ENCODE results near the gene ANKRD13B. TPM values are rescaled to one million over a fixed set of nuclear protein-coding genes. Genes with fewer than 3 reads are reported as not detected.

Gene ANKRD13B
- total RNA-seq, 1 donor from 2014 or later = 2.8 TPM

DNA sequence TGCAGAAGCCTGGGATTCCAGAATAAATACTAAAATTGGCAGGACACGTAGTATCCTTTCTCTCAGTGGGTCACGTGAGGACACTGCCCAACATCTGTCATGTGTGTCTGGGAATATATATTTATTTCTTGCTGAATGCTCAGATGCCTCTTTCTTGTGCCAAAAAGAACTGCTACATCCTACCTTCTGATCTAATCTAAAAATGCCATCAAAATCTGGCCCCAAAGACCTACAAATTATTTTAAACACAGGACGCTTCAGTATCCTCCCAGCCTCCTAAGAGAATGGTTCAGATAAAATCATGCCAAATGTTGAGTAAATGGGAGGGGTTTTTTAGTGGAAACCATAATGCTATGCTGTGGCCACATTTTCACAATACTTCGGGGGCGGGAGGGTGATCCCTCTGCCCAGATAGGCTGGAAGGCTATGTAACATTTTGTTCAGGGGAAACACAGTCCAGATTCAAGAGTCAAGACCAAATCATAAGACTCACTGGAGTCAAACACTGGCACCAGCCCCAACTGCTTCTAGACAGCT lies 52.7 kb downstream of the ANKRD13B start:
- H3K27ac Mint-ChIP-seq = no peak overlapping the region
- Histone ChIP-seq H3K27me3 (no peaks in the 10 kb centered on the region), H3K27ac (no peak overlapping the region), H3F3A (ENCODE audit: low read depth) (no peaks in the 10 kb centered on the region), H3K36me3 (no peaks in the 10 kb centered on the region), H3K4me2 (no peak overlapping the region), H4K20me1 (ENCODE audit: low read depth) (no peaks in the 10 kb centered on the region), H2AFZ (replicated peaks) (no peak overlapping the region), H3K79me2 (ENCODE audit: low read depth) (no peaks in the 10 kb centered on the region), H3K4me1 (peaks cover 8% of the 10 kb centered on the region), H3K9ac (no peak overlapping the region), H3K4me3 (no peak overlapping the region), H3K9me3 (ENCODE audit: low read depth) (no peaks in the 10 kb centered on the region)
- DNase-seq (ENCODE audit: low spot score) = no peak
- H3K9me3 Mint-ChIP-seq = no peaks in the 10 kb centered on the region
- H3K4me3 Mint-ChIP-seq = no peak overlapping the region
- TF ChIP-seq EZH2phosphoT487 (IDR thresholded peaks at IDR 0.05) (no peak), EZH2 (IDR thresholded peaks at IDR 0.05) (no peak)
- TF ChIP-seq, protein P1, sequence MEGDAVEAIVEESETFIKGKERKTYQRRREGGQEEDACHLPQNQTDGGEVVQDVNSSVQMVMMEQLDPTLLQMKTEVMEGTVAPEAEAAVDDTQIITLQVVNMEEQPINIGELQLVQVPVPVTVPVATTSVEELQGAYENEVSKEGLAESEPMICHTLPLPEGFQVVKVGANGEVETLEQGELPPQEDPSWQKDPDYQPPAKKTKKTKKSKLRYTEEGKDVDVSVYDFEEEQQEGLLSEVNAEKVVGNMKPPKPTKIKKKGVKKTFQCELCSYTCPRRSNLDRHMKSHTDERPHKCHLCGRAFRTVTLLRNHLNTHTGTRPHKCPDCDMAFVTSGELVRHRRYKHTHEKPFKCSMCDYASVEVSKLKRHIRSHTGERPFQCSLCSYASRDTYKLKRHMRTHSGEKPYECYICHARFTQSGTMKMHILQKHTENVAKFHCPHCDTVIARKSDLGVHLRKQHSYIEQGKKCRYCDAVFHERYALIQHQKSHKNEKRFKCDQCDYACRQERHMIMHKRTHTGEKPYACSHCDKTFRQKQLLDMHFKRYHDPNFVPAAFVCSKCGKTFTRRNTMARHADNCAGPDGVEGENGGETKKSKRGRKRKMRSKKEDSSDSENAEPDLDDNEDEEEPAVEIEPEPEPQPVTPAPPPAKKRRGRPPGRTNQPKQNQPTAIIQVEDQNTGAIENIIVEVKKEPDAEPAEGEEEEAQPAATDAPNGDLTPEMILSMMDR (IDR thresholded peaks at IDR 0.05) = no peak
- H3K27me3 Mint-ChIP-seq (ENCODE audit: insufficient read depth, low read depth) = no peaks in the 10 kb centered on the region
- H3K4me1 Mint-ChIP-seq = peaks cover 11% of the 10 kb centered on the region
- peaks cover 15% of the 10 kb centered on the region for H3K36me3 Mint-ChIP-seq

DNA sequence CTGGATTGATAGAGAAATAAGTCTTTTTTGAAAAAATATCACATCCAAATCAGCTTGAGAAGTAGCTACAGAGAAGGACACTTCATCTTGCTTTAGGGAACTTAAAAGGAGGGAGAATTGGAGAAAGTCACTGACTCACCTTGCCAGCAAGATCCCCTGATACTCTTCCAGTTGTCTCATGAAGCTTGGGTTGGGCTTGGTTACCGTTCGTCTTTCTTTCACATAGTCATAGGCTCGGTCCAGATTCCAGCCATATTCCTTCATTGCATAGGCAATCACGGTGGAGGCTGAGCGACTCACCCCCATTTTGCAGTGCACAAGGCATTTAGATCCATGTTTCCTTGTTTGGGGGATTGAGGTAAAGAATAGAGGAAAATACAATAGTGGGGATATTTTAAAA lies 55.1 kb downstream of the ANKRD13B start:
- Mint-ChIP-seq H3K4me1 (peaks cover under 1% of the 10 kb centered on the region), H3K9me3 (no peaks in the 10 kb centered on the region), H3K27ac (no peak overlapping the region), H3K27me3 (ENCODE audit: insufficient read depth, low read depth) (no peaks in the 10 kb centered on the region), H3K36me3 (peaks cover 15% of the 10 kb centered on the region), H3K4me3 (no peak overlapping the region)
- no peak for DNase-seq (ENCODE audit: low spot score)
- H3K4me2 ChIP-seq = no peak overlapping the region
- no peak overlapping the region for H3K9ac ChIP-seq
- no peaks in the 10 kb centered on the region for H4K20me1 ChIP-seq (ENCODE audit: low read depth)
- H3K9me3 ChIP-seq (ENCODE audit: low read depth) = no peaks in the 10 kb centered on the region
- no peak overlapping the region for H2AFZ ChIP-seq (replicated peaks)
- H3K79me2 ChIP-seq (ENCODE audit: low read depth) = no peaks in the 10 kb centered on the region
- TF ChIP-seq, protein P1 (IDR thresholded peaks at IDR 0.05) = no peak
- TF ChIP-seq EZH2phosphoT487 (IDR thresholded peaks at IDR 0.05) = no peak
- no peak for TF ChIP-seq EZH2 (IDR thresholded peaks at IDR 0.05)
- no peak overlapping the region for H3K4me3 ChIP-seq
- H3K4me1 ChIP-seq = no peaks in the 10 kb centered on the region
- no peak overlapping the region for H3K27ac ChIP-seq
- no peaks in the 10 kb centered on the region for H3K36me3 ChIP-seq
- H3K27me3 ChIP-seq = no peaks in the 10 kb centered on the region
- no peaks in the 10 kb centered on the region for H3F3A ChIP-seq (ENCODE audit: low read depth)

- no peak overlapping the region for H3K4me3 Mint-ChIP-seq
- Histone ChIP-seq H3K4me1 (no peaks in the 10 kb centered on the region), H3K4me2 (no peak overlapping the region), H3K27me3 (no peaks in the 10 kb centered on the region), H4K20me1 (ENCODE audit: low read depth) (no peaks in the 10 kb centered on the region), H3K36me3 (no peaks in the 10 kb centered on the region), H2AFZ (replicated peaks) (no peak overlapping the region), H3K9ac (no peak overlapping the region), H3K9me3 (ENCODE audit: low read depth) (no peaks in the 10 kb centered on the region), H3K4me3 (no peak overlapping the region), H3K27ac (no peak overlapping the region), H3F3A (ENCODE audit: low read depth) (no peaks in the 10 kb centered on the region), H3K79me2 (ENCODE audit: low read depth) (no peaks in the 10 kb centered on the region)
- no peak for DNase-seq (ENCODE audit: low spot score)
- no peak overlapping the region for H3K27ac Mint-ChIP-seq
- H3K27me3 Mint-ChIP-seq (ENCODE audit: insufficient read depth, low read depth) = no peaks in the 10 kb centered on the region
- TF ChIP-seq EZH2phosphoT487 (IDR thresholded peaks at IDR 0.05) = no peak
- TF ChIP-seq, protein P1 (IDR thresholded peaks at IDR 0.05) = no peak
- TF ChIP-seq EZH2 (IDR thresholded peaks at IDR 0.05) = no peak
- no peaks in the 10 kb centered on the region for H3K9me3 Mint-ChIP-seq
- no peaks in the 10 kb centered on the region for H3K4me1 Mint-ChIP-seq
- peaks cover 15% of the 10 kb centered on the region for H3K36me3 Mint-ChIP-seq
These were observed 56.4 kb downstream of the ANKRD13B start for GRCh38 chr17:29649359-29649758.
